ENCODE measurements around the gene CLDND1. TPM values are rescaled to one million over a fixed set of nuclear protein-coding genes. Genes with fewer than 3 reads are reported as not detected.

CLDND1 gene
- total RNA-seq (10 to 100 TPM; 42.6 to 55.5 TPM), polyA plus RNA-seq (10 to 100 TPM; 21.8 to 31.5 TPM)

GRCh38 chr3:98522544-98523281, at the start of gene CLDND1:
TSS of gene CLDND1 (minus strand) at chr3:98522902. CDS start at chr3:98521424, 1,478 bp downstream.
- Histone ChIP-seq H3K36me3 (ENCODE audit: control insufficient read depth in 4 of 4, insufficient read depth in 3 of 4, low read depth in 1 of 4, low read length in 3 of 4) (peaks cover 0 to 8% (median 3%) of the 10 kb centered on the region in 4 donors), H3K9ac (ENCODE audit: low read depth in 1 of 2, low read length in 2 of 2) (peak within 1 kb of the TSS; percentile 85 to 87), H3K27me3 (ENCODE audit: control insufficient read depth in 4 of 4, insufficient read depth in 4 of 4, low read length in 3 of 4) (no peaks in the 10 kb centered on the region), H3K27ac (ENCODE audit: low read depth in 1 of 2, low read length in 2 of 2) (peak within 1 kb of the TSS; percentile 89 to 97), H3K9me3 (ENCODE audit: control insufficient read depth in 4 of 4, low read length in 3 of 4) (no peaks in the 10 kb centered on the region), H3K4me3 (ENCODE audit: low read depth in 1 of 3, low read length in 3 of 3) (peak within 1 kb of the TSS; percentile 83 to 88 (median 87)), H3K4me1 (ENCODE audit: control insufficient read depth in 4 of 4, insufficient read depth in 4 of 4, low read length in 3 of 4) (peaks cover 6 to 16% (median 8%) of the 10 kb centered on the region in 4 donors)
- peak; percentile 94 for DNase-seq (ENCODE audit: low spot score)
- WGBS: under 1% methylated on average over 63 of the region's 63 CpGs
- TF ChIP-seq MAX (IDR thresholded peaks at IDR 0.05): no peak
- peak; percentile 27 for TF ChIP-seq NR2F2 (IDR thresholded peaks at IDR 0.05)
- TF ChIP-seq FOXA1 (IDR thresholded peaks at IDR 0.05): peak; percentile 29
- TF ChIP-seq JUND (IDR thresholded peaks at IDR 0.05): no peak
- TF ChIP-seq RAD21 (IDR thresholded peaks at IDR 0.05): peak; percentile 20 to 29
- TF ChIP-seq, protein P1, sequence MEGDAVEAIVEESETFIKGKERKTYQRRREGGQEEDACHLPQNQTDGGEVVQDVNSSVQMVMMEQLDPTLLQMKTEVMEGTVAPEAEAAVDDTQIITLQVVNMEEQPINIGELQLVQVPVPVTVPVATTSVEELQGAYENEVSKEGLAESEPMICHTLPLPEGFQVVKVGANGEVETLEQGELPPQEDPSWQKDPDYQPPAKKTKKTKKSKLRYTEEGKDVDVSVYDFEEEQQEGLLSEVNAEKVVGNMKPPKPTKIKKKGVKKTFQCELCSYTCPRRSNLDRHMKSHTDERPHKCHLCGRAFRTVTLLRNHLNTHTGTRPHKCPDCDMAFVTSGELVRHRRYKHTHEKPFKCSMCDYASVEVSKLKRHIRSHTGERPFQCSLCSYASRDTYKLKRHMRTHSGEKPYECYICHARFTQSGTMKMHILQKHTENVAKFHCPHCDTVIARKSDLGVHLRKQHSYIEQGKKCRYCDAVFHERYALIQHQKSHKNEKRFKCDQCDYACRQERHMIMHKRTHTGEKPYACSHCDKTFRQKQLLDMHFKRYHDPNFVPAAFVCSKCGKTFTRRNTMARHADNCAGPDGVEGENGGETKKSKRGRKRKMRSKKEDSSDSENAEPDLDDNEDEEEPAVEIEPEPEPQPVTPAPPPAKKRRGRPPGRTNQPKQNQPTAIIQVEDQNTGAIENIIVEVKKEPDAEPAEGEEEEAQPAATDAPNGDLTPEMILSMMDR (IDR thresholded peaks at IDR 0.05; ENCODE audit: low read depth, low read length, missing input control): no peak
- TF ChIP-seq ATF3 (IDR thresholded peaks at IDR 0.05): no peak
- TF ChIP-seq, protein P2, sequence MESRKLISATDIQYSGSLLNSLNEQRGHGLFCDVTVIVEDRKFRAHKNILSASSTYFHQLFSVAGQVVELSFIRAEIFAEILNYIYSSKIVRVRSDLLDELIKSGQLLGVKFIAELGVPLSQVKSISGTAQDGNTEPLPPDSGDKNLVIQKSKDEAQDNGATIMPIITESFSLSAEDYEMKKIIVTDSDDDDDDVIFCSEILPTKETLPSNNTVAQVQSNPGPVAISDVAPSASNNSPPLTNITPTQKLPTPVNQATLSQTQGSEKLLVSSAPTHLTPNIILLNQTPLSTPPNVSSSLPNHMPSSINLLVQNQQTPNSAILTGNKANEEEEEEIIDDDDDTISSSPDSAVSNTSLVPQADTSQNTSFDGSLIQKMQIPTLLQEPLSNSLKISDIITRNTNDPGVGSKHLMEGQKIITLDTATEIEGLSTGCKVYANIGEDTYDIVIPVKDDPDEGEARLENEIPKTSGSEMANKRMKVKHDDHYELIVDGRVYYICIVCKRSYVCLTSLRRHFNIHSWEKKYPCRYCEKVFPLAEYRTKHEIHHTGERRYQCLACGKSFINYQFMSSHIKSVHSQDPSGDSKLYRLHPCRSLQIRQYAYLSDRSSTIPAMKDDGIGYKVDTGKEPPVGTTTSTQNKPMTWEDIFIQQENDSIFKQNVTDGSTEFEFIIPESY (IDR thresholded peaks at IDR 0.05): peak; percentile 16
- peak; percentile 42 for TF ChIP-seq REST (IDR thresholded peaks at IDR 0.05)
- TF ChIP-seq SP1 (IDR thresholded peaks at IDR 0.05): peak; percentile 73
- peak; percentile 56 for TF ChIP-seq YY1 (IDR thresholded peaks at IDR 0.05)
- TF ChIP-seq FOXA2 (IDR thresholded peaks at IDR 0.05): no peak
- no peak for TF ChIP-seq TAF1 (conservative IDR thresholded peaks at IDR 0.05)
- peak; percentile 44 to 45 for TF ChIP-seq EGR1 (IDR thresholded peaks at IDR 0.05; ENCODE audit: low read depth in 2 of 2)
- peak in 1 of 2 donors; percentile 78 for TF ChIP-seq GABPA (IDR thresholded peaks at IDR 0.05 in 1 of 2, conservative IDR thresholded peaks at IDR 0.05 in 1 of 2)
- TF ChIP-seq HNF4G (IDR thresholded peaks at IDR 0.05): no peak
- TF ChIP-seq RXRA (IDR thresholded peaks at IDR 0.05): peak; percentile 46 to 50
- TF ChIP-seq HNF4A (conservative IDR thresholded peaks at IDR 0.05): peak in 1 of 2 donors; percentile 7

Data from liver (tissue), 9 donors.